Right hindlimb (tissue), 1 donor: ENCODE data around the gene PDE4B.

Source experiments
- DNase-seq: peaks from one replicate; pipeline ENCODE4 v3.0.0-alpha.2; 2018

PDE4B gene

GRCh38 chr1:66270119-66270812 is 477.6 kb downstream of the PDE4B start:
- no peak for DNase-seq

GRCh38 chr1:66271216-66271903 is 478.7 kb downstream of the PDE4B start:
- DNase-seq, result peak; percentile 95

GRCh38 chr1:66271904-66272254 is 479.2 kb downstream of the PDE4B start:
- peak; percentile 57 for DNase-seq

- no peak for DNase-seq
These were observed 481.0 kb downstream of the PDE4B start for GRCh38 chr1:66273656-66274055.

GRCh38 chr1:66274634-66275033 is 481.9 kb downstream of the PDE4B start:
- DNase-seq, result no peak

GRCh38 chr1:66275083-66275482 is 482.4 kb downstream of the PDE4B start:
- no peak for DNase-seq

- DNase-seq, result no peak
These were observed 482.9 kb downstream of the PDE4B start for GRCh38 chr1:66275601-66276023.

- no peak for DNase-seq
These were observed 483.5 kb downstream of the PDE4B start for GRCh38 chr1:66276218-66276617.

- DNase-seq, result peak; percentile 57
These were observed 485.7 kb downstream of the PDE4B start for GRCh38 chr1:66278260-66279021.

GRCh38 chr1:66281808-66282207 is 489.1 kb downstream of the PDE4B start:
- no peak for DNase-seq

- DNase-seq, result no peak
These were observed 489.7 kb downstream of the PDE4B start for GRCh38 chr1:66282343-66282852.

GRCh38 chr1:66282891-66283621 is 490.4 kb downstream of the PDE4B start:
- no peak for DNase-seq

- no peak for DNase-seq
These were observed 490.9 kb downstream of the PDE4B start for GRCh38 chr1:66283622-66284041.

GRCh38 chr1:66284746-66285145 is 492.1 kb downstream of the PDE4B start:
- DNase-seq, result no peak

- no peak for DNase-seq
These were observed 493.0 kb downstream of the PDE4B start for GRCh38 chr1:66285618-66286270.

GRCh38 chr1:66286307-66286706 is 493.6 kb downstream of the PDE4B start:
- no peak for DNase-seq

GRCh38 chr1:66288048-66288447 is 495.4 kb downstream of the PDE4B start:
- DNase-seq, result no peak

GRCh38 chr1:66290761-66291530 is 498.3 kb downstream of the PDE4B start:
- DNase-seq, result no peak

- DNase-seq, result no peak
These were observed 498.8 kb downstream of the PDE4B start for GRCh38 chr1:66291531-66291864.

GRCh38 chr1:66292305-66292704 is 499.6 kb downstream of the PDE4B start:
- DNase-seq, result no peak

GRCh38 chr1:66292944-66293343 is 500.2 kb downstream of the PDE4B start:
- no peak for DNase-seq
